Hepatocyte (in vitro differentiated cells): ENCODE data around the gene SND1.

Source experiments
- EZH2 ChIP-seq: fragments of 200-600 bp; sonication (generic); IDR thresholded peaks from 2 replicates; pipeline ENCODE4 v1.6.1; 2016; ENCODE audit warnings: antibody characterized with exemption, mild to moderate bottlenecking, borderline replicate concordance
- TF ChIP-seq, protein P1 (sequence below): fragments of 200-600 bp; sonication (generic); IDR thresholded peaks from 2 replicates; pipeline ENCODE4 v1.5.1; 2016; ENCODE audit warnings: antibody characterized with exemption, mild to moderate bottlenecking; ENCODE audit not compliant: poor library complexity

DNA sequence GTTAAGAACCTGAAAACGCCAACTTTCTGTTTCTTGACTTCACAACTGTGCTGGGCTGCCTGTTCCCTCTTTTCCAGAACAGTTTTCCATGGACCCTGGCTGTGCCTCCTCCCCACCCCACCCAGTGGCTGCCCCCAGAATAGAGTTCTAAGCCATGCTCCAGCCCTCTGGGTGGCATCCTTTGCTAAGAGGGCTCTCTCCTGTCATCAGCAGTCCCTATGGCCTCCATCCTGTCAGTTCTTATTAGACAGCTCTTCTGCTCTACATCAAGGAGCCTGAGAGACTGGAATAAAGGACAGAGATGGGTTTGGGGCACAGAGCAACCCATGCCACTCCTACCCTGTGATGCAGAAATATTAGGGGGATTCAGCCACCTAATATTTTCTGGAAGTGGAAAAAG is 393.2 kb downstream of the SND1 start:
- TF ChIP-seq, protein P1, sequence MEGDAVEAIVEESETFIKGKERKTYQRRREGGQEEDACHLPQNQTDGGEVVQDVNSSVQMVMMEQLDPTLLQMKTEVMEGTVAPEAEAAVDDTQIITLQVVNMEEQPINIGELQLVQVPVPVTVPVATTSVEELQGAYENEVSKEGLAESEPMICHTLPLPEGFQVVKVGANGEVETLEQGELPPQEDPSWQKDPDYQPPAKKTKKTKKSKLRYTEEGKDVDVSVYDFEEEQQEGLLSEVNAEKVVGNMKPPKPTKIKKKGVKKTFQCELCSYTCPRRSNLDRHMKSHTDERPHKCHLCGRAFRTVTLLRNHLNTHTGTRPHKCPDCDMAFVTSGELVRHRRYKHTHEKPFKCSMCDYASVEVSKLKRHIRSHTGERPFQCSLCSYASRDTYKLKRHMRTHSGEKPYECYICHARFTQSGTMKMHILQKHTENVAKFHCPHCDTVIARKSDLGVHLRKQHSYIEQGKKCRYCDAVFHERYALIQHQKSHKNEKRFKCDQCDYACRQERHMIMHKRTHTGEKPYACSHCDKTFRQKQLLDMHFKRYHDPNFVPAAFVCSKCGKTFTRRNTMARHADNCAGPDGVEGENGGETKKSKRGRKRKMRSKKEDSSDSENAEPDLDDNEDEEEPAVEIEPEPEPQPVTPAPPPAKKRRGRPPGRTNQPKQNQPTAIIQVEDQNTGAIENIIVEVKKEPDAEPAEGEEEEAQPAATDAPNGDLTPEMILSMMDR = no peak
- no peak for TF ChIP-seq EZH2
